NOMO-1 treated with dmso at 0.1 percent for 144 hours (cell line): ENCODE data around the gene MACROD2.
"Not testable (repeated sequence)": the region's sequence is repeated elsewhere in the genome, so short reads cannot be mapped to it uniquely, and the experiment has no call there.

Experiments used
- DNase-seq: peaks from one replicate; lab custom pipeline; 2025; ENCODE audit not compliant: unreplicated experiment; lab: John Stamatoyannopoulos, UW

Gene MACROD2

DNA sequence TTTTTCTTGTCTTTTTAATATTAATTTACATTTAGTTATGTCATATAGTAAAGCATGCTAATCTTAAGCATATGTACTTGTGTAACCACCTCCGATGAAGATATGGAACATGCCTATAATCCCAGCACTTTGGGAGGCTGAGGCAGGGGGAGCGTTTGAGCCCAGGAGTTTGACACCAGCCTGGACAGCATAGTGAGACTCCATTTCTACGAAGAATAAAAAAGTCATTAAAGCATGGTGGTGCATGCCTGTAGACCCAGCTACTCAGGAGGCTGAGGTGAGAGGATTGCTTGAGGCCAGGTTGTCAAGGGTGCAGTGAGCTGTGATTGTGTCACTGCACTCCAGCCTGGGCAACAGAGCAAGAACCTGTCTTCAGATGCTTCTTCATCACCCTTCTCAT lies 970.9 kb downstream of the MACROD2 start:
- no peak for DNase-seq

DNA sequence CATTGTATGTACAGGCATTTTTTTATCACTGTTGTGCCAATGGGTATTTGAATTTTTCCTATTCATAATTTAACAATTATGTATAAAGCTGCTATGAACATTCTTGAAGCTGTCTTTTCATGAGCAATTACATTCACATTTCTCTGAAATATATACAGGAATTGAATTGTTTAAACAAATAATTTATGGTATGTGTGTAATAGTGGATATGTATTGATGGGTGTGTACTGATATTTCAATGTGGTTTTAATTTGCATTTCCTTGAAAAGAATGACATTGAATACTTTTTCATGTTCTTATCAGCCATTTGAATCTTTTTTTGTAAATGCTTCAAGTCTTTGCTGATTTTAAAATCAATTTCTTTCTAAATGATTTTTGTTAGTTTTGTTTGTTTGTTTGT lies 971.5 kb downstream of the MACROD2 start:
- DNase-seq, result no peak

DNA sequence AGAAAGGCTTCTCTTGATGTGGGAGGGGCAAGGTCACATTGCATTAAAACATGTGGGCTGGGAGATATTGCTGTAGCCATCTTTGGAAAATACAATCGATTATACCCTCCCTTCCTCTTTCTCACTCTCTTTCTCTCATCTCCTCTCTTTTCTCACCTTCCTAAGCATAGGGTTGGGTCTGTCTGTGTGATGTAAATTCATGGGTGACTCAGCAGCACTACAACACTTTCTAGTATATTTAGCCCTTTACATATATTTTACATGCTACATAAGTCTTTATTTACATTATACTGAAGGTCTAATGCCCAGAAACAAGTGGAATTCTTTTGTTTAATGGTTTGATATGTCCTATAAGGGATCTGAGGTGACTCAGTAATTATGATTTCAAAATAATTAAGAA lies 976.9 kb downstream of the MACROD2 start:
- DNase-seq, result no peak

DNA sequence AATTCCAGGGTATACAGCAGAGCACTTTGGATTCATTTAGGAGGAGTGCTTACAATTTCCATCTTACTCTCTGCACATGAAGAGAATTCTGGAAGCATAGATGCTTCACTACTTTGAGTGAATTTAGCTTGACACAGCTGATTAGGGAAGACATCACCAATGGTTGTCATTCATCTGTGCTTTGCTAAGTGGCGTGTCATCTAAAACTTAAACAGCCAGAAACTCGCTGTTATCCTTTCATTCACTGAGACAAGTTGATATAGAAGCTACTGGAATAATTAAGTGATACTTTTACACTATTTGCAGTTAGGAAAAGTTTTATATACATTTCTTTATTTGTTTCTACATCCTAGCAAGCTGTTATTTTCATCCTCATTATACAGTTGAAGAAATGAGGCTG lies 977.4 kb downstream of the MACROD2 start:
- DNase-seq, result no peak

DNA sequence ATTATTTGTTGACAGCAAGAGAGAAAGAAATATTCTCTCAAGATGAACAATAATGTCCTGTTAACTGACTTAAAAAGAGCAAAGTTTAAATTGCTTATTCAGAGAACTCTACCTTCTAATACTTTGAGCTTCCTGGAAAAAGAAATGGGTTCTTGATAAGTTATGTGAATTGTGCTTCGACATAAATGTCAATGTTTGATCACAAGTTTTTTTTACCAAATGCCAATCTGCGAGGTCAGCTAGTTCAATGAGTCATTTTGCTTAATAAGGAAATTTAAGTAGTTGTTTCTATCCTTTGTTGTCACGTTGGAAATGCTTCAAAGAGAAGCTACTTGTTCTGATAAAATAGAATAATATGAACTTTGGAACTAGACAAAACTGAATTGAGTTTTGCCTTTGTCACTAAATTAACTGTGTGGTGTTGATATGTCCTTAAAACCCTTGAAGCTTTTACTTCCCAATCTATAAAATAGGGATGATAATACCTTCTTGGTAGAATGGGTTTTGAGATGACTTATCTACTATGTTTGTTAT lies 984.2 kb downstream of the MACROD2 start:
- no peak for DNase-seq

DNA sequence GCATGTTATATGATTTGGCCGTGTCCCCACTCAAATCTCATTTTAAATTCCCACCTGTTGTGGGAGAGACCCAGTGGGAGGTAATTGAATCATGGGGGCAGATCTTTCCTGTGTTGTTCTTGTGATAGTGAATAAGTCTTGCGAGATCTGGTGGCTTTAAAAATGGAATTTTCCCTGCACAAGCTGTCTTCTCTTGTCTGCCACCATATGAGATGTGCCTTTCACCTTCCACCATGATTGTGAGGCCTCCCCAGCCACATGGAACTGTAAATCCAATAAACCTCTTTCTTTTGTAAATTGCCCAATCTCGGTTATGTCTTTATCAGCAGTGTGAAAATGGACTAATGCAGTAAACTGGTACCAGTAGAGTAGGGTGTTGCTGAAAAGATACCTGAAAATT lies 986.2 kb downstream of the MACROD2 start:
- not testable (repeated sequence) for DNase-seq

DNA sequence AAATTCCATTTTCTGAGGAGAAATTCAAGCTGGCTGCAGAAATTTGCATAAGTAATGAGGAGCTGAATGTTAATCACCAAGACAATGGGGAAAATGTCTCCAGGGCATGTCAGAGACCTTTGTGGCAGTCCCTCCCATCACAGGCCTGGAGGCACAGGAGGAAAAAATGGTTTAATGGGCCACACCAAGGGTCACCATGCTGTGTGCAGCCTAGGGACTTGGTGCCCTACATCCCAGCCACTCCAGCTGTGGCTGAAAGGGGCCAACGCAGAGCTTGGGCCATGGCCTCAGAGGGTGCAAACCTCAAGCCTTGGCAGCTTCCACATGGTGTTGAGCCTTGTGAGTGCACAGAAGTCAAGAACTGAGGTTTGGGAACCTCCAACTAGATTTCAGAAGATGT lies 987.0 kb downstream of the MACROD2 start:
- not testable (repeated sequence) for DNase-seq

DNA sequence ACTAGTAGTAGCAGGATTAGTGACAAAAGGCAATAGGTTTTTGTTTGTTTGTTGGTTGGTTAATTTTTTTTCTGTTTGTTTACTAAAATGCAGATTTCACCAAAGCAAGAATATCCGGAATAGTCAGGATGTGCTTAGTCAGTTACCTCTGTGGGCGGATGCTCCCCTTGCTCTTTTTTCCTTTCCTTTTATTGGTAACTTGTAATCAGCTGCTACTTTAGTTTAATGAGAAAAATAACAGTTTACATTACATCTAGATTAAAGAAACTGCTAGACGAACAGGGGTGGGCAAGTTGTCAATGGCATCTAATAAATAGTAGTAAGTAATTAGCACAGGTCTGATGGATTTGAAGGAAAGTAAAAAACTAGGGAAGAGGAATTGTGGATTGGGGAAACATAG lies 989.0 kb downstream of the MACROD2 start:
- no peak for DNase-seq

DNA sequence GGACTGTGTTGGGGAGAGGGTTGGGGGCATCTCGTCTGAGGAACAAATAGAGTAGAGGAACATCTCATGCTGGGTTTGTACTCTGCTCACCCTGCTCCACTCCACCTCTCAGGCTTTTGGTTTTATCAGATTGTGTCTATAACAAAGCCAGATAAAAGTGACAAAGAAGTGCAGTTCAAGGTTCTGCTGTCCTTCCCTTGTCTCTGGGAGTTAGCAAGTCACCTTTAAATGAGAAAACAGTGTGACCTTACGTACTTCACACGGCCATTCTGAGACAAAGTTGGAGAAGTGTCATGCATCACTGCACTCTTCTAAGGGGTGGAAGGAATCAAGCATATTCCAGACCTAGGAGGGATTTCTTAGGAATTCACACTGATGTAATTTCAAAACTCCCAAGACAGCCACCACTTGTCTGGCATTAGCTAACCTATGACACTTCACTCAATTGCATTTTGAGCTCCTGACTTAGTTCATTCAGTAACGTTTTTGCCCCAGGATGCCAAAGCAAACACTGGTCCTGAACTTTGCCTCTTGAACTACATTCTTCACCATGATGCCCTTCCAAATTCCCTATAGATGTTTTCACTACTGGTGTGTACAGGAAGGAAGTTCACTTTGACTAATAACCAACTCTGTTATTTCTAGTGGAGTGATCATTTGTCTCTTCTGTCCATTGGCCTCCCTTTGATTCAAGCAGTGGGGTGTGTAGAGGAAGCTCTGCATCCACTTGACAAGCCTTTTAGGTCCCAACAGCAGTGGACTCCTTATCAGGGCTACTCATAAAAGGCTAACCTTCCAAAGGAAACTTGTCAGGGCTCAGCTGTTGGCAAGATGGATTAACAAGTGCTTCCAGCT lies 989.7 kb downstream of the MACROD2 start:
- no peak for DNase-seq

DNA sequence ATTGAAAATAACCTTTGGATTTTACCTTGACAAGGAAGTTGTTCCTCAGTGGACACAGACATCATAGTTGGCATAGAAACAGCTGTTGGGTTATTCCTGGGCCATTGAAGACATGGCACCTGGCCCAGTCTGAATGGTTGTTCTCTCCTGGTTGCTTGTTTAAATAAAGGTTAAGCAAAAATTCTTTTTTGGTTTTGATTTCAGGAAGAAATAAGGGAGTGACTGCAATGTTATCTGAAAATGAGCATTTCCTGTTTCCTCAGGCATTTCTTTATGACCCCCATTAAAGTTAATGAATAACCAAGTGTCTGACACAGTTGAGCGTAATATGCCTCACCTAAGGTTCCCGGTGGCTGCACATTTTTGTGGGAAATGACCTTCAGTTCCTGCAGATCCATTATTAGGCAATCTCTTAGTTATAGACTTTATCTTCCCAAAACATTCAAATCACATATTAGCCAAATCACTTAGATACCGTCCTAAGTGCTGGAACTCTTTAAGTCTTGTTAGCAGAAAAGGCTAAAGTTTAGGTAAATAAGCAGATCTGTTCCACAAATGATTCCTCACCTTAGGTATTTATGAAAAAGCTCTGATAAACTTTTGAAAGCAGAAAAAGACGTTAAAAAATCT lies 990.8 kb downstream of the MACROD2 start:
- DNase-seq, result no peak

DNA sequence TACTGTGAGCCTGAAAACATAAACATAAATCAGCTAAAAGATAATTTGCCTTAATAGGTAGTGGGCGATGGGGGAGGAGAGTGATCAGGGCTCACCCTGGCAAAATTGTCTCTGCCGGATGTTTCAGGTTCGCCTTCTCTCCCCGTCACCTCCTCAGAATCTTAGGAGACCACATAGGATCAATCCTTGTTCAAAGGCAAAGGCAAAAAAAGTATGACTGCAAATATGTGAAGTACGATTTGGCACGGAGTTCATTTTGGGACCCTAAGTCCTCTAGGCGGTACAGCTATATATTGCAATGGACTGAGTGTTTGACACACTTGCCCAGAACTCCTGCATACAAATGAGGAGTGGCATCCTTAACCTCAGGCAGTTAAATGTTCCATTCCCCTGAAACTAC lies 991.3 kb downstream of the MACROD2 start:
- no peak for DNase-seq

DNA sequence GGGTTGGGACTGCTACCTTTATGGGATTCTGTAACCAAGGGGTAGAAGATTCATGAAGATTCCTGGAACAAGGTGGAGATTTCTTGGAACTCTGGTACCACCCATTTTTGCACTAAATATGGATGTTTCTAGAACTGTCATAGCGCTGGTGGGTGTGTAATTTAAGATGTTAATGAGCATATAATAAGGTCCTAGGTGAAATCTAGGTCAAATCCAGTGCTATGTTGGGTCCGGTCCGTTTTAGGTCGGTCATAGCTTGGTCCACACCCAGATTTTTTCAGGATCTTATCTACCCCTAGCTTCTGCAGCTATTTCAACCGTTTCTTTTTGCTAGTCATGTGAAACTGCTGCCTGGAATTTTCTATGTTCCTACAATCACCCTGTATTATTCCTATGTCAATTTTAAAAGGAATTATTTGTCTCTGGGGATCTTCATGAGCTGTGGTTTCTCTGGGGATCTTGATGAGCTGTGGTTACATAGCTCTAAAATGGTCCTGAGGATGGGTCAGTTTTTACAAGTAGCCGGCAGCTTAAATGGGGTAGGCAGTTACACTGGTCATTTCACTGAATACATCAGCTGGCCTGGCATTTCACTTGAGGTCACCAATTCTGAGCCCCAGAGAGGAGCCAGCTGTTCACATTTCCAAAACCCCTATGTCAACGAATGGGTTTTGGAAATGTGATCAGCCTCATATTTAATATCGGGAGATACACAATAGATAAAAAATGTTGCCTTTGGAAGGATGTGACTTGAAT lies 994.4 kb downstream of the MACROD2 start:
- DNase-seq, result no peak

DNA sequence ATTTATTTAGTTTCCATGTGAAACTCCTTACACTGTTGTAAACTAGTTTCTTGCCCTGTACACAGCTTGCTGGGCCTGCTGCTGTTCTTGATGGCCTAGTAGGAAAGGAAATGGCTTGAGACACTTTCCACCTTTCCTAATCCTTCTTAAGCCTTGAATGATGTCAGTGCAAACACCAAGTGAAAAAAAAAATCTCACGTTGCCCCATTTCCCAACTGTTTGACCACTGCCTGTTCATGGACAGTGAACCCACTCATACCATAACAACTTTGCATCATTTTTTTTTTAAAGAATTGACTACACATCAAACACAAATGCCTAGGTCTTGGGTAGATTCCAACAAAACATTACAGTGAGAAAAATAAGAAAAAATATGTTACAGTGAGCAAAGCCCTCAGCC lies 995.7 kb downstream of the MACROD2 start:
- DNase-seq, result no peak

DNA sequence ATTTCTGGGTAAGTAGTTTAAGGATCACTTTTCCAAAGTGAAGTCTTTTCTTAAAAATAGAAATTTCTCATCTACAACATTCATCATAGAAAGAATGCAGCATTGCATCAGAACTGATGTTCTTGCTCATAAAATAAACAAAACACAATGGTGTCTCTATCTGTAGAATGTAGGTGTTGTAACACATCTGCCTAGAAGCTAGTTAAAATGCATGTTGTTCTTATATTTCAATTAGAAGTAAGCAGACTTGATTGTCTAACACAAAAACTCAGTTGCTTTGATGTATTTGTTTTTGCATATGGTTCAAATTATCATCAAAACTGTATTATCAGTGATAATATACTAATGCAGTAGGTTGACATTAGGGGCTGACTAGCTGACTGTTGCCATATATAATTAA lies 996.8 kb downstream of the MACROD2 start:
- no peak for DNase-seq

DNA sequence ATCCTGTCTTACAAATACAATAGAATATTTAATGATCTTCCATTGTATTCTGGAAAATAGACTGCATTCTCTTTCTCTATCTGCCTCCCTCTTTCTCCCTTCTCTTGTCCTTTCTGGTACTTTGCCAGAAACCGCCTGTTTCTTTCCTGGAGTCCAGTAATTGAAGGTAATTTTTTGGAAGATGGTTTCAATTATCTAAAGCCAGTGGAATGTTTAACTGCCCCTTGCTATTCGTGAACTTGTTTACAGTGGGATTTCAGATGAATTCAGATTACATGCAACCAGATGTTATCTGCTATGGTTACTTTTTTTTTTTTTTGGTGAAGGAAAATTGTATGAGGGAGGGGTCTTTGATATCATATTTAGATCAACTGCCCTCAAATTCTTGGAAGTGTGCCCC lies 997.6 kb downstream of the MACROD2 start:
- no peak for DNase-seq

DNA sequence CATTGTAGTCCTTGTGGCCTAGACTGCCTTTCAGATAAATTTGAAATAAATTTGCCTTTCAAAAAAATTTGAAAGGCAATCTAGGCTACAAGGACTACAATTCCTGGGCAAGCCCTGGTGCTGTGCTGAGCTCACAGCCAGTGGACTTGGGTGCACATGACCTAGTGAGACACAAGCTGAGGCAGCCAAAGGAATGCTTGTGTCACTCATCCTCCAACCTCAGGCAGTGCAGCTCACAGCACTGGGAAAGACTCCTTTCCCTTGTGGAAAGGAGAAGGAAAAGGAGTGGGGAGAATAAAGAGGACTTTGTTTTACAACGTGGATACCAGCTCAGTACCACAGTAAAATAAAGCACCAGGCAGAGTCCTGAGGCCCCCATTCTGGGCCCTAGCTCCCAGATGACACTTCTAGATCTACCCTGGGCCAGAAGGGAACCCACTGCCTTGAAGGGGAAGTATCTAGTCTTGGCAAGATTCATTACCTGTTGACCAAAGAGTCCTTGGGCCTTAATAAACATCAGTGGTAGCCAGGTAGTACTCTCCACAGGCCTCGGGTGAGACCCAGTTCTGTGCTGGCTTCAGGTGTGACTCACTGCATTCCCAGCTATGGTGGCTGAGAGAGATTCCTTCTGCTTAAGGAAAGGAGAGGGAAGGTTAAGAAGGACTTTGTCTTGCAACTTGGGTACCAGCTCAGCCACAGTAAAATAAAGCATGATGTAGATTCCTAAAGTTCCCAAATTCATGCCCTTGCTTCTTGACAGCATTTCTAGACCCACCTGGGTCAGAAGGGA lies 1001.8 kb downstream of the MACROD2 start:
- no peak for DNase-seq

DNA sequence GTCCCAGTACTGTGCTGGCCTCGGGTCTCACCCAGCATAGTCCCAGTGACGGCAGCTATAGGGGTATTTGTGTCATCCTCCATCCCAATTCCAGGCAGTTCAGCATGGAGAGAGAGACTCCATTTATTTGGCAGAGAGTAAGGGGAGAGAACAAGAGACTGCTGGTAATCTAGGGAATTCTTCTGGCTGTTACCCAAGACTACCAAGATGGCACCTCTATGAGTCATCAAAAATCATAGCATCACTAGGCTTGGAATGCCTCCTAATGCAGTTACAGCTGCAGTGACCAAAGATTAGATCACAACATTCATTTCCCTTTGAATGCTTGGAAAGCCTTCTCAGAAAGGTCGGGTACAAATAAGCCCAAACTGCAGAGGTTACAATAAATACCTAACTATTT lies 1002.5 kb downstream of the MACROD2 start:
- no peak for DNase-seq

DNA sequence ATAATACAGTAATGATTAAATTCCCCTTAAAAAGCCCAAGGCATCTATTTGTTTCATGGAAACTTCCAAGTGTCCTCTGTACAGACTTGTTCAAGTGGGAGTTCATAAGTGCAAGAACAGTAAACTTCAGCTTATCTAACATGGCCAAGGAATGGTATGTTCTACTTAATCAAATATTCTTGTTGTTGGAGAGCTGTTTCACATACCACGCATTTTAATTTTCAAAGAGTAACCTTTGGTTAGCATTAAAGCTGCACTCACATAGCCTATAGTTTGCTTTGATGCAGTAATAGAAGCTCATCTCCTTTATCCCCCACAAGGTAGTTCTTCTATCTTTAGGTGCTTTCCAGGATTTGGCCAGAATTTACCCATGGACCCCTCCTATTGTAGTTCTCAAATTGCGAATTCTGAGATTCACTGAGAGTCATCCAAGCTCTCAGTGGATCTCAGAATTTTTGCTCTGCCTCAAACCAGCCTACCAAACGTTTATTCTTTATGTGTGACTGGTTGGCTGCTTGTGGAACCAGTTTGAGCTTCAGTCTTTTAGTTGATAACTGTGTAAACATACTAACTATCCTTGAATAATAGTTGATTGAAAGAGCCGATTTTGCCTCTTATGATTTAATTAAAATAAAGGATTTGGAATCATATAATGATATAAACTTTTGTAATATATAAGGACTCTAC lies 1010.1 kb downstream of the MACROD2 start:
- no peak for DNase-seq

DNA sequence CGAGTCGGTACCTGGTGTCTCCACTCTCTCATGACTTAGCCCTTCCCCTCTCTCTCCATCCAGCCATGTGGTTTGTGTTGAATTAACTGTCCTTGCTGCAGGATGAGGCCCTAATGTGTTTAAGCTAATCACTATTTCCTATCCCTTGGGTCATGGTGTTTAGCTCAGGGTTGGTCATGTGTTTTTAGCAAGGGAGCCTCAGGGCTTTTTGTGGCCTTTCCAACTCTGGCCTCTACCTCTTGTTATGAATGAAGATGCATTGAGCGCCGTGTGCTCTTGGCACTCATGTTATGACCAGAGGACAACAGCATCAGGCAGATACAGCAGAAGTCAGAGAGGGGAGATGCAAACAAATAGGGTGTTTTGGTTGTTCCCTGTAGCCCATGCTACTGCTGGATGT lies 1016.3 kb downstream of the MACROD2 start:
- DNase-seq, result no peak

DNA sequence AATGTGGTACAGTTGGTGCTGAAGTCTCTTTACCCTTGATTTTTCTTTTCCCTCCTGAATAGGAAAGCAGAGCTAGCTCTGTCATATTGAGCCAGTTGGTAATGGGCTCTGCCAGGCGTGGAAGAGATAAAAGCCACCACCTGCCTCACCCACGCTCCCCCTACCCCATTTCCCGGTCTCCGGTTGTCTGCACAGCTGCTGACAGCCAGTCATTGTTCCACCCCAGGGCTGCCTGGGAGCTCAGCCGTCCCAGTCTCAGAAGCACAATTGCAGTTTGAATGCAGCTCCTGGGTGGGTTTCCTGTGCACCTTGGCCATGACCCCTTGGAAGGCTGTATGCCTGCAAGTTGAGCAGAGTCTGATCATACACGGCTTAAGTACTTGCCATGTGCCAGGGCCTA lies 1017.2 kb downstream of the MACROD2 start:
- DNase-seq, result no peak
